IMR-90 (cell line): ENCODE data around the gene ZRANB3. TPM values are rescaled to one million over a fixed set of nuclear protein-coding genes. Genes with fewer than 3 reads are reported as not detected.

Source experiments
- ATAC-seq: fragments of 200-7000 bp; cut with Tn5 transposase; 2 replicates; pipeline ENCODE4 v1.9.1; 2020; ENCODE audit warnings: low read depth, mild to moderate bottlenecking, moderate library complexity
- BruUV-seq: library from RNA; stranded (reverse); fragments of 400-500 nt; replicated peaks from 2 replicates; lab custom pipeline; 2021; lab: Mats Ljungman, UMichigan
- CTCF ChIA-PET: fragments of 300-600 bp; formaldehyde crosslinking; extraction: SDS; loops from one replicate; lab custom pipeline; 2021; ENCODE audit warnings: antibody characterized with exemption; lab: Yijun Ruan, JAX
- POLR2A ChIA-PET: fragments of 300-600 bp; sonication (Branson Sonifier 250); formaldehyde crosslinking; loops from one replicate; lab custom pipeline; 2022; ENCODE audit warnings: antibody characterized with exemption; ENCODE audit not compliant: unreplicated experiment; lab: Charles Lee
- DNase-seq: peaks from one replicate; pipeline ENCODE4 v3.0.0; 2013
- H2AFZ ChIP-seq: replicated peaks from 2 replicates; pipeline ENCODE3; 2013; ENCODE audit warnings: low read length, mild to moderate bottlenecking; ENCODE audit not compliant: poor library complexity
- H2AK5ac ChIP-seq: 2 replicates; pipeline ENCODE4 v1.6.1; 2013; ENCODE audit warnings: low read depth, low read length, inconsistent platforms
- H2AK9ac ChIP-seq: replicated peaks from 2 replicates; pipeline ENCODE3; 2013; ENCODE audit warnings: mild to moderate bottlenecking, low read depth, low read length, moderate library complexity; ENCODE audit not compliant: poor library complexity
- H2BK120ac ChIP-seq: 2 replicates; pipeline ENCODE4 v1.6.1; 2013; ENCODE audit warnings: low read depth, low read length, inconsistent platforms
- H2BK15ac ChIP-seq: 3 replicates; pipeline ENCODE4 v1.6.1; 2013; ENCODE audit warnings: low read depth, low read length, inconsistent platforms
- H2BK20ac ChIP-seq: 2 replicates; pipeline ENCODE4 v1.6.1; 2013; ENCODE audit warnings: low read depth, mild to moderate bottlenecking, inconsistent platforms, low read length, moderate library complexity
- H2BK5ac ChIP-seq: 2 replicates; pipeline ENCODE4 v1.6.1; 2013; ENCODE audit warnings: mild to moderate bottlenecking, low read depth, low read length, inconsistent platforms; ENCODE audit not compliant: poor library complexity, severe bottlenecking
- H3K14ac ChIP-seq: replicated peaks from 2 replicates; pipeline ENCODE4 v1.6.1; 2013; ENCODE audit warnings: low read depth, low read length, inconsistent platforms
- H3K18ac ChIP-seq: 2 replicates; pipeline ENCODE4 v1.6.1; 2013; ENCODE audit warnings: low read depth, low read length, control low read depth
- H3K23ac ChIP-seq: 2 replicates; pipeline ENCODE4 v1.6.1; 2013; ENCODE audit warnings: low read depth, low read length, inconsistent platforms
- H3K27ac ChIP-seq: 2 replicates; pipeline ENCODE4 v1.5.1; 2013; ENCODE audit warnings: mild to moderate bottlenecking, control low read depth, low read length; ENCODE audit not compliant: insufficient read depth
- H3K27me3 ChIP-seq: 2 replicates; pipeline ENCODE4 v1.6.1; 2013; ENCODE audit warnings: low read length; ENCODE audit not compliant: control insufficient read depth, insufficient read depth
- H3K36me3 ChIP-seq: 2 replicates; pipeline ENCODE4 v1.6.1; 2013; ENCODE audit warnings: low read length, mixed read lengths; ENCODE audit not compliant: control insufficient read depth, insufficient read depth
- H3K4ac ChIP-seq: 2 replicates; pipeline ENCODE4 v1.6.1; 2013; ENCODE audit warnings: low read depth, low read length, inconsistent platforms
- H3K4me1 ChIP-seq: 2 replicates; pipeline ENCODE4 v1.6.1; 2013; ENCODE audit warnings: low read length, mixed read lengths; ENCODE audit not compliant: control insufficient read depth, insufficient read depth
- H3K4me2 ChIP-seq: 2 replicates; pipeline ENCODE4 v1.6.1; 2013; ENCODE audit warnings: low read depth, mild to moderate bottlenecking, control low read depth, low read length, moderate library complexity
- H3K4me3 ChIP-seq: 2 replicates; pipeline ENCODE4 v1.5.1; 2013; ENCODE audit warnings: low read depth, mild to moderate bottlenecking, control low read depth, low read length, moderate library complexity; ENCODE audit not compliant: insufficient read depth
- H3K56ac ChIP-seq: 2 replicates; pipeline ENCODE4 v1.6.1; 2013; ENCODE audit warnings: low read length, inconsistent platforms; ENCODE audit not compliant: insufficient read depth; ENCODE audit errors: extremely low read depth
- H3K79me1 ChIP-seq, 2 experiments: 2 replicates each; pipeline ENCODE4 v1.6.1; 2013; ENCODE audit warnings: low read length in 2 of 2, inconsistent platforms in 1 of 2, low read depth in 1 of 2
- H3K9ac ChIP-seq: 2 replicates; pipeline ENCODE4 v1.6.1; 2013; ENCODE audit warnings: low read depth, low read length, control low read depth
- H3K9me1 ChIP-seq: 2 replicates; pipeline ENCODE4 v1.6.1; 2013; ENCODE audit warnings: low read length, inconsistent platforms; ENCODE audit not compliant: insufficient read depth
- H3K9me3 ChIP-seq: 2 replicates; pipeline ENCODE4 v1.6.1; 2013; ENCODE audit warnings: low read length; ENCODE audit not compliant: control insufficient read depth, insufficient read depth
- H4K20me1 ChIP-seq: 2 replicates; pipeline ENCODE4 v1.6.1; 2013; ENCODE audit warnings: low read length, inconsistent platforms; ENCODE audit not compliant: insufficient read depth
- H4K5ac ChIP-seq: 2 replicates; pipeline ENCODE4 v1.6.1; 2013; ENCODE audit warnings: mild to moderate bottlenecking, low read depth, low read length, control low read depth
- H4K8ac ChIP-seq, 2 experiments: 2 replicates each; pipeline ENCODE4 v1.6.1; 2013; ENCODE audit warnings: low read depth in 2 of 2, low read length in 2 of 2, control low read depth in 1 of 2, inconsistent platforms in 1 of 2
- H4K91ac ChIP-seq: 2 replicates; pipeline ENCODE4 v1.6.1; 2013; ENCODE audit warnings: low read depth, low read length, inconsistent platforms; ENCODE audit not compliant: insufficient read depth
- ELK1 ChIP-seq: fragments of 150-350 bp; IDR thresholded peaks from 2 replicates; pipeline ENCODE4 v1.6.1; 2016; ENCODE audit warnings: low read depth, mild to moderate bottlenecking, low read length, moderate library complexity, borderline replicate concordance
- MAZ ChIP-seq: IDR thresholded peaks from 2 replicates; pipeline ENCODE4 v1.6.1; 2012; ENCODE audit warnings: low read depth, mild to moderate bottlenecking, low read length, improper control_type of control experiment, moderate library complexity, borderline replicate concordance
- NFE2L2 ChIP-seq: fragments of 150-350 bp; IDR thresholded peaks from 2 replicates; pipeline ENCODE4 v1.6.1; 2016; ENCODE audit warnings: low read depth, mild to moderate bottlenecking, low read length
- USF2 ChIP-seq: fragments of 150-350 bp; IDR thresholded peaks from 2 replicates; pipeline ENCODE4 v1.6.1; 2017; ENCODE audit warnings: mild to moderate bottlenecking, antibody characterized with exemption, low read length, low read depth
- WGBS, 2 experiments: methylation state at CpG; one replicate each; pipeline versions ENCODE4 v1.1.5 to v1.1.7; 2013; ENCODE audit warnings: missing lambda C conversion rate in 2 of 2; ENCODE audit not compliant: insufficient read length in 1 of 2; ENCODE audit errors: extremely low coverage in 2 of 2; 5-methylcytosine and 5-hydroxymethylcytosine counted together
- dilution Hi-C: fragments of 300-500 bp; cut with HindIII; formaldehyde crosslinking; loops from one replicate; pipeline ENCODE4 v1.14.3; 2018; ENCODE audit warnings: low sequenced_read_pairs; ENCODE audit not compliant: unreplicated experiment
- in situ Hi-C: fragments of 300-500 bp; cut with MboI; formaldehyde crosslinking; loops from 3 replicates; pipeline ENCODE4 v1.14.3; 2019; ENCODE audit warnings: low sequenced_read_pairs, inconsistent platforms, mixed read lengths
- intact Hi-C: fragments of 100-400 bp; cut with micrococcal nuclease; formaldehyde crosslinking; loops from 2 replicates; pipeline ENCODE4 v1.10.0; 2022
- polyA plus RNA-seq, 3 experiments: library from polyadenylated mRNA; depleted of rRNA; stranded (reverse); fragments of >200 nt; gene quantifications; 2 replicates each; pipeline ENCODE4 v1.2.3, GENCODE V29; 2012; ENCODE audit warnings: low replicate concordance in 1 of 3
- total RNA-seq: library from RNA; depleted of rRNA; stranded (reverse); fragments of >200 nt; gene quantifications from 2 replicates; pipeline ENCODE4 v1.2.3, GENCODE V29; 2012

The ZRANB3 gene
- total and polyA plus RNA-seq, 2 of the 4 experiments (the other 2 are of a cell fraction), result 3.4 to 9.3 TPM

DNA sequence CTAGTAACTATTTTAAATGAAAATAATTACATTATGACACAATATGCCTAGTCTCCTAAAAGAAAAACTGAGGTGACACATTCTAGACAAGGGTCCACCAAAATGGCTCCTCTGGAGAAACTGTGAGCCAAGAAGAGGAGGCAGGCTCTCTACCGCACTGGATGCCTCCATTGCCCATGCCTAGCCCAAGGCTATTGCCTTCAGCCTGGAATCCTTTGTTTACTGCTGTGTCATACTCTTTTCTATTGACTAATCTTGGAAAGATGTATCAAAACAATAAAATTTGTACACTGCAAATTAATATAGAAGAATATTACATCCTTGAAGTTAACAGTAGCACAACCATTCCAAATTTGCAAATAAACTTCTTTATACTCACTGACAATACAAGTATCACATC lies 311.8 kb downstream of the ZRANB3 start:
- no peak overlapping the region for H3K14ac ChIP-seq
- no peak overlapping the region for H3K4me3 ChIP-seq
- H4K8ac ChIP-seq, result no peak overlapping the region
- no peaks in the 10 kb centered on the region for H3K36me3 ChIP-seq
- ATAC-seq (no peak), DNase-seq (no peak)
- ChIA-PET POLR2A (no interaction called here), CTCF (no interaction called here)
- no peak overlapping the region for H4K5ac ChIP-seq
- dilution Hi-C loops (no loop called here), intact Hi-C loops (no loop called here), in situ Hi-C loops (no loop called here)
- H3K9me3 ChIP-seq, result no peaks in the 10 kb centered on the region
- no peaks in the 10 kb centered on the region for H4K20me1 ChIP-seq
- H3K4me1 ChIP-seq, result no peaks in the 10 kb centered on the region
- no TSS peak for BruUV-seq
- H3K9ac ChIP-seq, result no peak overlapping the region
- no peak overlapping the region for H2AFZ ChIP-seq
- no peak overlapping the region for H2BK120ac ChIP-seq
- no peaks in the 10 kb centered on the region for H3K27me3 ChIP-seq
- H2BK20ac ChIP-seq, result no peak overlapping the region
- H3K9me1 ChIP-seq, result no peaks in the 10 kb centered on the region
- H4K91ac ChIP-seq, result no peak overlapping the region
- no peaks in the 10 kb centered on the region for H3K79me1 ChIP-seq
- H2AK9ac ChIP-seq, result no peak overlapping the region
- H2BK5ac ChIP-seq, result no peak overlapping the region
- no peak overlapping the region for H3K23ac ChIP-seq
- no peak overlapping the region for H3K27ac ChIP-seq
- no peak overlapping the region for H3K56ac ChIP-seq
- no peak overlapping the region for H3K4ac ChIP-seq
- TF ChIP-seq USF2, result no peak
- TF ChIP-seq MAZ, result no peak
- no peak for TF ChIP-seq NFE2L2
- no peak for TF ChIP-seq ELK1
- H2BK15ac ChIP-seq, result no peak overlapping the region
- no peak overlapping the region for H3K18ac ChIP-seq
- no CpG with 5 or more reads among the region's 1 CpG for WGBS, 2 experiments
- no peak overlapping the region for H3K4me2 ChIP-seq
- no peak overlapping the region for H2AK5ac ChIP-seq
